Adrenal gland (tissue), 12 donors: ENCODE measurements around the gene SEPHS1. TPM values are rescaled to one million over a fixed set of nuclear protein-coding genes. Genes with fewer than 3 reads are reported as not detected.

ENCODE experiments used
- DNase-seq, 7 donors: peaks; one replicate each; pipeline ENCODE4 v3.0.0-alpha.2; 2019 to 2020
- H3K27ac ChIP-seq, 5 donors: fragments of 200-600 bp; sonication (generic) in 4 of 5; 1 replicate in 3 of 5; 2 replicates in 2 of 5; pipeline versions ENCODE4 v1.5.1 to v1.8.0; 2016 to 2020; ENCODE audit warnings: mild to moderate bottlenecking in 1 of 5
- H3K27me3 ChIP-seq: fragments of 200-600 bp; 2 replicates; pipeline ENCODE4 v1.8.0; 2021
- H3K36me3 ChIP-seq, 2 donors: fragments of 200-600 bp; replicated peaks in 1 of 2; 1 replicate in 1 of 2; 2 replicates in 1 of 2; pipeline versions ENCODE4 v1.5.1 to v1.8.0; 2018 to 2022
- H3K4me1 ChIP-seq, 2 donors: fragments of 200-600 bp; replicated peaks in 1 of 2; 1 replicate in 1 of 2; 2 replicates in 1 of 2; pipeline versions ENCODE4 v1.5.1 to v1.8.0; 2018 to 2021
- H3K4me3 ChIP-seq, 4 donors: fragments of 200-600 bp; sonication (generic) in 3 of 4; one replicate each; pipeline ENCODE4 v1.5.1; 2016 to 2018
- H3K9me3 ChIP-seq, 3 donors: fragments of 200-600 bp; sonication (generic) in 1 of 3; replicated peaks in 1 of 3; 1 replicate in 2 of 3; 2 replicates in 1 of 3; pipeline versions ENCODE4 v1.5.1 to v1.8.0; 2016 to 2021
- POLR2A ChIP-seq, 2 donors: fragments of 450-650 bp; IDR thresholded peaks; one replicate each; pipeline ENCODE4 v1.6.1; 2017; ENCODE audit warnings: antibody characterized with exemption in 2 of 2, mild to moderate bottlenecking in 2 of 2, moderate library complexity in 1 of 2
- WGBS, 4 donors: extraction: QIAGEN DNeasy Blood & Tissue Kit in 2 of 4; methylation state at CpG; one replicate each; pipeline versions ENCODE4 v1.1.5 to v1.1.7; 2013 to 2017; 5-methylcytosine and 5-hydroxymethylcytosine counted together
- intact Hi-C, 2 donors: fragments of 100-400 bp; cut with DNase I; formaldehyde crosslinking; loops; one replicate each; pipeline versions ENCODE4 v1.14.1 to v1.15.0; 2022 to 2023
- polyA plus RNA-seq, 3 donors: library from polyadenylated mRNA; stranded (reverse); fragments of 200-250 nt in 2 of 3; fragments of 350-450 nt in 1 of 3; fragmentation: Illumina TruSeq in 1 of 3; extraction: RNeasy Lipid Tissue Mini Kit (QIAGEN cat#74804) in 1 of 3; gene quantifications; one replicate each; pipeline ENCODE4 v1.2.3, GENCODE V29; 2013 to 2014
- total RNA-seq, 9 donors: library from RNA; depleted of rRNA in 4 of 9; stranded (reverse); fragments of >200 nt in 4 of 9; fragments of 120-200 nt in 1 of 9; fragmentation: NEBNext Ultra II Directional in 1 of 9; extraction: Animal tissue kit (Norgen Biotek cat#: 25700) in 1 of 9; gene quantifications; one replicate each; pipeline versions ENCODE4 v1.1.0 to v1.2.4, GENCODE V29; 2013 to 2023
- TF ChIP-seq, protein P1 (sequence below), 6 experiments: fragments of 450-650 bp in 4 of 6; fragments of 200-600 bp in 2 of 6; sonication (generic) in 1 of 6; IDR thresholded peaks; 1 replicate in 5 of 6; 2 replicates in 1 of 6; pipeline versions ENCODE4 v1.5.1 to v1.8.0; 2016 to 2021; ENCODE audit warnings: antibody characterized with exemption in 6 of 6, mild to moderate bottlenecking in 2 of 6, moderate library complexity in 1 of 6
- donor health status: healthy with polysubstance abuse.
- donor health status: Bipolar disorder and iron deficiency.
- donor health status: DM: yes; HTN: yes; CAD: no.
- donor health status: DM: no; HTN: no; CAD: no.
- donor health status: DM: no; HTN: no; CAD: no.
- donor health status: DM: yes; HTN: yes; CAD: no.

SEPHS1 gene
- total and polyA plus RNA-seq, 12 donors: 24.5 to 91.1 (median 46.1) TPM

DNA sequence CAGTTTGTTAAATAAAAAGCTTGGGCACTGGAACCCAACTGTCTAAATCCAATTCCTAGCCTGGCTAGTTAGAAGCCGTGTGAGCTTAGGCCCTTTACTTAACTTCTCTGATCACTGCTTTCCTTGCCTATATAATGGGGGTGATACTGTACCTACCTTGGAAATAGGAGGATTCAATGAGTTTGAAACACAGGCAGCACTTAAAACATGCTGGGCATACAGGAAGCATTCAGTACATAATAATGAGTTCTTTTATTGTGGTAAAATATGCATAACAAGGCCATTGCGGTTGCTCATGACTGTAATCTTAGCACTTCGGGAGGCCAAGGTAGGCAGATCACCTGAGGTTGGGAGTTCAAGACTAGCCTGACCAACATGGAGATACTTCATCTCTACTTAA is 47.4 kb upstream of the SEPHS1 start:
- TF ChIP-seq, protein P1, sequence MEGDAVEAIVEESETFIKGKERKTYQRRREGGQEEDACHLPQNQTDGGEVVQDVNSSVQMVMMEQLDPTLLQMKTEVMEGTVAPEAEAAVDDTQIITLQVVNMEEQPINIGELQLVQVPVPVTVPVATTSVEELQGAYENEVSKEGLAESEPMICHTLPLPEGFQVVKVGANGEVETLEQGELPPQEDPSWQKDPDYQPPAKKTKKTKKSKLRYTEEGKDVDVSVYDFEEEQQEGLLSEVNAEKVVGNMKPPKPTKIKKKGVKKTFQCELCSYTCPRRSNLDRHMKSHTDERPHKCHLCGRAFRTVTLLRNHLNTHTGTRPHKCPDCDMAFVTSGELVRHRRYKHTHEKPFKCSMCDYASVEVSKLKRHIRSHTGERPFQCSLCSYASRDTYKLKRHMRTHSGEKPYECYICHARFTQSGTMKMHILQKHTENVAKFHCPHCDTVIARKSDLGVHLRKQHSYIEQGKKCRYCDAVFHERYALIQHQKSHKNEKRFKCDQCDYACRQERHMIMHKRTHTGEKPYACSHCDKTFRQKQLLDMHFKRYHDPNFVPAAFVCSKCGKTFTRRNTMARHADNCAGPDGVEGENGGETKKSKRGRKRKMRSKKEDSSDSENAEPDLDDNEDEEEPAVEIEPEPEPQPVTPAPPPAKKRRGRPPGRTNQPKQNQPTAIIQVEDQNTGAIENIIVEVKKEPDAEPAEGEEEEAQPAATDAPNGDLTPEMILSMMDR (IDR thresholded peaks at IDR 0.05): no peak
- TF ChIP-seq POLR2A (IDR thresholded peaks at IDR 0.05): no peak
- Histone ChIP-seq H3K27me3 (no peaks in the 10 kb centered on the region), H3K27ac (no peak overlapping the region), H3K9me3 (no peaks in the 10 kb centered on the region), H3K36me3 (no peaks in the 10 kb centered on the region), H3K4me1 (no peaks in the 10 kb centered on the region), H3K4me3 (no peak overlapping the region)
- WGBS, 4 donors: 66 to 83% (median 79%) methylated on average over 3 of the region's 3 CpGs
- no peak for DNase-seq
- intact Hi-C loops: no loop called here

DNA sequence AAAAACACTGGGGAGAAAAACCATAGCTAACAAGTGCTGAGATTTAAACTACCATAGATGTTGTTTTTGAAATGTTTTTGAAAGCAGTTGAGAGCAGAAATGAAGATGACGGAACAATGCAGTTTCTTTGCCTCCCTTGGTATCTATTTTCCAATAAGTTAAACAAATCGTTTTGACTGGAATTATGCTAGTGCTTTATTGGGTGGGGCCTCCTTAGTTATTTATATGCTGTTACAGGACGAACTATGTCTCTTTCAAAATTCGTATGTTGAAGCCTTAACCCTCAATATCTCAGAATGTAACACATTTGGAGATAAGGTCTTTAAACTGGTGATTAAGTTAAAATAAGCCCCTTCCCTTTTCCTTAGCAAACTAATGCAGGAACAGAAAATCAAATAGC is 45.5 kb upstream of the SEPHS1 start:
- Histone ChIP-seq H3K9me3 (no peaks in the 10 kb centered on the region), H3K4me3 (no peak overlapping the region), H3K4me1 (no peaks in the 10 kb centered on the region), H3K27me3 (no peaks in the 10 kb centered on the region), H3K27ac (no peak overlapping the region), H3K36me3 (no peaks in the 10 kb centered on the region)
- 47 to 66% (median 53%) methylated on average over 4 of the region's 4 CpGs for WGBS, 4 donors
- no peak for DNase-seq
- no peak for TF ChIP-seq POLR2A (IDR thresholded peaks at IDR 0.05)
- TF ChIP-seq, protein P1 (IDR thresholded peaks at IDR 0.05): no peak
- intact Hi-C loops: no loop called here

DNA sequence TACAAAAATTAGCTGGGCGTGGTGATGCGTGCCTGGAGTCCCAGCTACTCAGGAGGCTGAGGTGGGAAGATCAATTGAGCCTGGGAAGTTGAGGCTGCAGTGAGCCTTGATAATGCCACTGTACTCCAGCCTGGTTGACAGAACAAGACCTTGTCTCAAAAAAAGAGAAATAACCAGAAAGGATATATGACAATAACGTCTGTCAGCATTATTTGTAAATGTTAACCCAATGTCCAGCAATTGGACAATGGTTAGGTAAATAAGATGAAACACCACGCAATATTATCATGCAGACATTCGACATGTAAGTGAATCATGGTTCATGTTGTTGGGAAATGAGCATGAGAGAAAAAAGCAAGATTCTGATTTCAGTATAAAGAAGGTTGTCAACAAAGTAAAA is 44.6 kb upstream of the SEPHS1 start:
- intact Hi-C loops: no loop called here
- Histone ChIP-seq H3K9me3 (no peaks in the 10 kb centered on the region), H3K27me3 (no peaks in the 10 kb centered on the region), H3K4me3 (no peak overlapping the region), H3K4me1 (no peaks in the 10 kb centered on the region), H3K27ac (no peak overlapping the region), H3K36me3 (no peaks in the 10 kb centered on the region)
- TF ChIP-seq, protein P1 (IDR thresholded peaks at IDR 0.05): no peak
- TF ChIP-seq POLR2A (IDR thresholded peaks at IDR 0.05): no peak
- WGBS, 4 donors: 77 to 87% (median 81%) methylated on average over 5 of the region's 5 CpGs
- DNase-seq: no peak

DNA sequence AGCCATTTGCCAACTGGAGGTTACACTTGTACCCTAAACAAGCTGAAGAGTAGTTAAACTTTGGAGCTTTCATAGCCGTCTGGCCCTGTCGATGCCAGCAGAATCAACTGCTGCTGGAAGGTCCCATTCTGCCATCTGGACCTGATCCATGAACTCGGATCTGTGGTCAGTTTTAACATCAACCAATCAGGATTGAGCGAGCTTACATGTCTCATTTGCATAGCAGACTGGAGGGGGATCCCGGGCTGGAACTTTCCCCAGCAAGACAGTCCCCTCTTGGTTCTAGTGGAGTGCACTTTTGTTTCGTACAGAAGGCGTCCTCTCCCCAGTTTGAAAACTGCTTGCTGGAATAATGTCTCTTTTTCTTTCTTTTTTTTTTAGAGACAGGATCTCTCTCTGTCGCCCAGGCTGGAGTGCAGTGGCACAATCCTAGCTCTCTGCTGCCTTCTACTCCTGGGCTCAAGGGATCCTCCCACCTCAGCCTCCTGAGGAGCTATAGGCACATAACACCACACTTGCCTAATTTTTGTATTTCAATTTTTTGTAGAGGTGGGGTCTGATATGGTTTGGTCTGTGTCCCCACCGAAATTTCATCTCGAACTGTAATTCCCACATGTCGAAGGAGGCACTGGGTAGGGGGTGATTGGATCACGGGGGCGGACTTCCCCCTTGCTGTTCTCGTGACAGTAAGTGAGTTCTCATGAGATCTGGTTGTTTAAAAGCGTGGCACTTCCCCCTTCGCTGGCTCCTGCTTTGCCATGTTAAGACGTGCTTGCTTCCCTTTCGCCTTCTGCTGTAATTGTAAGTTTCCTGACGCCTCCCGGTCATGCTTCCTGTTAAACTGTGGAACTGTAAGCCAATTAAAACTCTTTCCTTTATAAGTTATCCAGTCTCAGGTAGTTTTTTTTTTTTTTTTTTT is 42.8 kb upstream of the SEPHS1 start:
- DNase-seq: peak; percentile 11 to 52 (median 22)
- TF ChIP-seq POLR2A (IDR thresholded peaks at IDR 0.05): no peak
- TF ChIP-seq, protein P1 (IDR thresholded peaks at IDR 0.05): no peak
- no peaks in the 10 kb centered on the region for H3K9me3 ChIP-seq
- intact Hi-C loops: no loop called here
- H3K27ac ChIP-seq: no peak overlapping the region
- no peak overlapping the region for H3K4me3 ChIP-seq
- no peaks in the 10 kb centered on the region for H3K36me3 ChIP-seq
- 57 to 75% (median 61%) methylated on average over 18 to 20 of the region's 20 CpGs for WGBS, 4 donors
- no peaks in the 10 kb centered on the region for H3K4me1 ChIP-seq
- H3K27me3 ChIP-seq: no peaks in the 10 kb centered on the region
